Gastrocnemius medialis (tissue), 4 donors: ENCODE data around the gene PI3. TPM values are rescaled to one million over a fixed set of nuclear protein-coding genes. Genes with fewer than 3 reads are reported as not detected.

Source experiments
- ATAC-seq, 2 donors: fragments of 150-250 bp; one replicate each; pipeline ENCODE4 v1.9.1; 2016
- DNase-seq, 2 donors: peaks; one replicate each; pipeline ENCODE4 v3.0.0-alpha.2; 2019
- H3K27ac ChIP-seq, 4 donors: fragments of 200-600 bp; sonication (generic); 1 replicate in 1 of 4; 2 replicates in 3 of 4; pipeline ENCODE4 v1.5.1; 2016 to 2018; ENCODE audit warnings: mild to moderate bottlenecking in 2 of 4, moderate library complexity in 1 of 4
- H3K27me3 ChIP-seq, 3 donors: fragments of 200-600 bp; sonication (generic) in 2 of 3; 1 replicate in 1 of 3; 2 replicates in 2 of 3; pipeline versions ENCODE4 v1.5.1 to v1.6.0; 2016 to 2019; ENCODE audit warnings: mild to moderate bottlenecking in 1 of 3, moderate library complexity in 1 of 3
- H3K36me3 ChIP-seq, 2 donors: fragments of 200-600 bp; sonication (generic) in 1 of 2; one replicate each; pipeline ENCODE4 v1.5.1; 2017 to 2018
- H3K4me1 ChIP-seq, 2 donors: fragments of 200-600 bp; sonication (generic) in 1 of 2; one replicate each; pipeline ENCODE4 v1.5.1; 2016 to 2017; ENCODE audit warnings: mild to moderate bottlenecking in 2 of 2
- H3K4me3 ChIP-seq, 4 donors: fragments of 200-600 bp; sonication (generic) in 3 of 4; 1 replicate in 1 of 4; 2 replicates in 3 of 4; pipeline ENCODE4 v1.5.1; 2016 to 2019; ENCODE audit warnings: mild to moderate bottlenecking in 2 of 4
- H3K9me3 ChIP-seq, 3 donors: fragments of 200-600 bp; sonication (generic) in 2 of 3; 1 replicate in 1 of 3; 2 replicates in 2 of 3; pipeline ENCODE4 v1.5.1; 2016 to 2019
- CTCF ChIP-seq, 5 experiments: fragments of 450-650 bp in 3 of 5; fragments of 200-600 bp in 2 of 5; sonication (generic) in 2 of 5; IDR thresholded peaks in 4 of 5; conservative IDR thresholded peaks in 1 of 5; 1 replicate in 4 of 5; 2 replicates in 1 of 5; pipeline ENCODE4 v1.5.1; 2016 to 2019; ENCODE audit warnings: antibody characterized with exemption in 5 of 5, mild to moderate bottlenecking in 3 of 5, moderate library complexity in 3 of 5
- POLR2A ChIP-seq, 2 donors: fragments of 450-650 bp; IDR thresholded peaks; one replicate each; pipeline ENCODE4 v1.6.1; 2017; ENCODE audit warnings: antibody characterized with exemption in 2 of 2, mild to moderate bottlenecking in 2 of 2, moderate library complexity in 2 of 2
- in situ Hi-C, 4 donors: fragments of 200-750 bp; cut with MboI; loops; one replicate each; pipeline versions ENCODE4 v1.15.0 to v1.8.0; 2017; ENCODE audit warnings: low sequenced_read_pairs in 4 of 4
- intact Hi-C: fragments of 100-400 bp; cut with DNase I; formaldehyde crosslinking; loops from one replicate; pipeline ENCODE4 v1.15.1; 2023; ENCODE audit warnings: low total_unique reads
- total RNA-seq, 4 donors: library from RNA; depleted of rRNA; stranded (reverse); fragments of >200 nt; gene quantifications; one replicate each; pipeline versions ENCODE4 v1.1.0 to v1.2.3, GENCODE V29; 2016

The PI3 gene
- total RNA-seq, 4 donors from 2014 or later: 1.4 TPM; not detected in 3

- Histone ChIP-seq H3K4me3 (no peak overlapping the region), H3K27ac (no peak overlapping the region), H3K9me3 (no peaks in the 10 kb centered on the region), H3K36me3 (no peaks in the 10 kb centered on the region), H3K27me3 (no peaks in the 10 kb centered on the region), H3K4me1 (no peaks in the 10 kb centered on the region)
- ATAC-seq: no peak
- no peak for TF ChIP-seq CTCF (IDR thresholded peaks at IDR 0.05 in 4 of 5, conservative IDR thresholded peaks at IDR 0.05 in 1 of 5)
- TF ChIP-seq POLR2A (IDR thresholded peaks at IDR 0.05): no peak
- intact Hi-C loops: no loop called here
- DNase-seq: no peak
- in situ Hi-C loops: no loop called here
Observed at GRCh38 chr20:45212836-45213235, 38.1 kb downstream of the PI3 start.

- no peaks in the 10 kb centered on the region for H3K4me1 ChIP-seq
- in situ Hi-C loops: no loop called here
- no peak for TF ChIP-seq CTCF (IDR thresholded peaks at IDR 0.05 in 4 of 5, conservative IDR thresholded peaks at IDR 0.05 in 1 of 5)
- TF ChIP-seq POLR2A (IDR thresholded peaks at IDR 0.05): no peak
- H3K27me3 ChIP-seq: no peaks in the 10 kb centered on the region
- intact Hi-C loops: no loop called here
- H3K27ac ChIP-seq: no peak overlapping the region
- no peaks in the 10 kb centered on the region for H3K9me3 ChIP-seq
- ATAC-seq (no peak), DNase-seq (no peak)
- no peaks in the 10 kb centered on the region for H3K36me3 ChIP-seq
- H3K4me3 ChIP-seq: no peak overlapping the region
Observed at GRCh38 chr20:45218124-45218523, 43.4 kb downstream of the PI3 start.

GRCh38 chr20:45218636-45219035 is 43.9 kb downstream of the PI3 start:
- intact Hi-C loops: no loop called here
- Histone ChIP-seq H3K9me3 (no peaks in the 10 kb centered on the region), H3K4me1 (no peaks in the 10 kb centered on the region), H3K36me3 (no peaks in the 10 kb centered on the region), H3K27me3 (no peaks in the 10 kb centered on the region), H3K4me3 (no peak overlapping the region), H3K27ac (no peak overlapping the region)
- in situ Hi-C loops: no loop called here
- TF ChIP-seq POLR2A (IDR thresholded peaks at IDR 0.05) (no peak), CTCF (IDR thresholded peaks at IDR 0.05 in 4 of 5, conservative IDR thresholded peaks at IDR 0.05 in 1 of 5) (no peak)
- DNase-seq (no peak), ATAC-seq (no peak)

- no peaks in the 10 kb centered on the region for H3K4me1 ChIP-seq
- H3K9me3 ChIP-seq: no peaks in the 10 kb centered on the region
- TF ChIP-seq CTCF (IDR thresholded peaks at IDR 0.05 in 4 of 5, conservative IDR thresholded peaks at IDR 0.05 in 1 of 5) (no peak), POLR2A (IDR thresholded peaks at IDR 0.05) (no peak)
- H3K27ac ChIP-seq: no peak within 1 kb of the TSS
- no peaks in the 10 kb centered on the region for H3K36me3 ChIP-seq
- DNase-seq (no peak), ATAC-seq (no peak)
- in situ Hi-C loops (no loop called here), intact Hi-C loops (no loop called here)
- no peaks in the 10 kb centered on the region for H3K27me3 ChIP-seq
- no peak within 1 kb of the TSS for H3K4me3 ChIP-seq
Observed at GRCh38 chr20:45221076-45221475, 46.4 kb downstream of the PI3 start, which contains the start of gene SEMG2. Gene SEMG2, plus strand, starts transcription at chr20:45221373. Its CDS starts 17 bp downstream, at chr20:45221390.

- no peak overlapping the region for H3K27ac ChIP-seq
- DNase-seq: no peak
- in situ Hi-C loops (no loop called here), intact Hi-C loops (no loop called here)
- TF ChIP-seq POLR2A (IDR thresholded peaks at IDR 0.05): no peak
- no peak for TF ChIP-seq CTCF (IDR thresholded peaks at IDR 0.05 in 4 of 5, conservative IDR thresholded peaks at IDR 0.05 in 1 of 5)
- ATAC-seq: no peak
- H3K9me3 ChIP-seq: no peaks in the 10 kb centered on the region
- peaks cover 0 to 2% (median 0%) of the 10 kb centered on the region in 3 donors for H3K27me3 ChIP-seq
- H3K36me3 ChIP-seq: no peaks in the 10 kb centered on the region
- H3K4me1 ChIP-seq: no peaks in the 10 kb centered on the region
- H3K4me3 ChIP-seq: no peak overlapping the region
Observed at GRCh38 chr20:45223136-45223535, 48.4 kb downstream of the PI3 start.
